GM18870 (cell line): ENCODE data around the gene COL6A1.
"Not testable (repeated sequence)": the region's sequence is repeated elsewhere in the genome, so short reads cannot be mapped to it uniquely, and the experiment has no call there.

Experiments
- ATAC-seq: cut with Tn5 transposase; IDR thresholded peaks from one replicate; pipeline ENCODE4 v1.9.1; 2021; ENCODE audit warnings: moderate library complexity; ENCODE audit not compliant: unreplicated experiment

COL6A1 gene

DNA sequence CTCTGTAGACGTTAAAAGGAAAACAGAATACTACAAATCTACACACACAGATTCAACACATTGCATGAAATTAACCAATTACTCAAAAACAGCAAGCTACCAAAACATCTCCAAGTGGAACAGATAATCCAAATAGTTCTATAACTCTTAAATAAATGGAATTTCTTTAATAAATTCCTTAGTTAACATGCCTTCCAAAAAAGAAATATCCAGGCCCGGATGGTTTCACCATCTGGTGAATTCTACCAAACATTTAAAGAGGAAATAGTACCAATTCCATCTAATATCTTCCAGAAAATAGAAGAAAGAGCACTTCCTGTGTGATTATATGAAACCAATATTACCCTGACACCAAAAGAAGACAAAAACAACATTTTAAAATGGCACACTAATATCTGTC is 63.6 kb downstream of the COL6A1 start:
- no peak for ATAC-seq

DNA sequence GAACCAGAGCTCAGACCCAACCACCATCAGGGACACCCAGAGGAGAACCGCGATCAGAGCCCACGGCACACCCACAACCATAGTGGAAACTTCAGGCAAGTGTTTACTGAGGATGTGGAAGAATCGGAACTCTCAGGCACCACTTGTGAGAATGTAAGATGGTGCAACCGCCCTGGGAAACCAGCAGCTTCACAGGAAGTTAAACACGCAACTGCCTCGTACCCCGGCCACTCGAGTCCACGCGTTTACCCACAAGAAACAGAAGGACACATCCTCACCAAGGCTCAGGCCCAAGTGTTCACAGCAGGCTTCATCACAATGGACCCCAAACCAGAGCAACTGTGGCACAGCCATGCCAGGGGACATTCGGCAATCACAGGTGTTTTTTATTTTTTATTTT is 64.9 kb downstream of the COL6A1 start:
- ATAC-seq, result no peak

DNA sequence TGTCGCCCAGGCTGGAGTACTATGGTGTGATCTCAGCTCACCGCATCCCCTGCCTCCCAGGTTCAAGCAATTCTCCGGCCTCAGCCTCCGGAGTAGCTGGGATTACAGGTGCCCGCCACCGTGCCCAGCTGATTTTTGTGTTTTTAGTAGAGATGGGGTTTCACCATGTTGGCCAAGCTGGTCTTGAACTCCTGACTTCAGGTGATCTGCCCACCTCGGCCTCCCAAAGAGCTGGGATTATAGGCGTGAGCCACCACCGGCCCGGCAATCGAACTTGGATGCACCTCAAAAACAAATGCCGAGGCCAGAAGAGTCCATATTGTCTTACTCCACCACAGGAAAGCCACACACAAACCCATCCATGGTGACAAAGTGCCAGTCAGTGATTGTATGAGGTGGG is 65.3 kb downstream of the COL6A1 start:
- ATAC-seq, result not testable (repeated sequence)

DNA sequence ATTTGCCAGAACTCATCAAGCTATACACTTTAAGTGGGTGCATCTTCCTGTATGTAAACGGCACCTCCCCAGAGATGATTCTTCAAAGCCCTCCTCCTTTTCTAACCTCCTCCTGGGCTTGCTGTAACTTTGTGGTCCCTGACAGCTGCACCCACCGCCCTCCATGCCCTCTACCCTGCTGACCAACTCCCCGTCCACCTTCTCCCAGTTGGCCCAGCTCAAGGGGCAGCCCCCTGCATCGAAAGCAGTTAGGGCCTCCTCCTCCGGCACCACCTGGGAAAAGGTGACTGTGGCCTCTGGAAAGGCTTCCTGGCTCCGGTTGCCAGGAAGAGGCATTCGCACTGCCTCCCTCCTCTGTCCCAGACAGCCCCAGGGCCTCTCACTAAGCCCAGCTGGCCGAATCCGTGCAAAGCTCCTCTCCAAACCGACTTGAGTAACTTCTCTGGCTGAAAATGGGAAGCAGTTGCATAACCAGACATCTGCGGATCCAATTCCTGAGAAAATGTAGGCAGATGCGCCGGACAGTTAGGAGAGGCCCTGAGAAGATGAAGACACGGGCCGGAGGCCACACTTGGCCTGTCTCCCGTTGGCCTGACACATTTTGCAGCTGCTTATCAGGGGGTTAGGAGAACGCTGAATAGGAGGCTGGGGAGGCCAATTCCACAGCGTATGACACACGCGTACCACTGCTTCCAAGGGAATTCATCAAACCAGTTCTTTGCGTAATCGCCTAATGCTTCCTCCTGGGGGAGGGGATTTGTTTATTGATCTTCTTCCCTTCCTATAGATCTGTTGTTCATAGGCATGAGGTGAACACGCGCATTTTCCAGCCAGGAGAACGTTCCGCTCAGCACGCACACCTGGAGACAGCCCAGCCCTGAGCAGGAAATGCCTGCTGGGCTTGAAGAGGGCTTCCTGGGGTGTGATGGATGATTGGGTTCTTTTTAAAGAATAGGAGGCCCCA is 67.6 kb downstream of the COL6A1 start:
- ATAC-seq, result no peak

DNA sequence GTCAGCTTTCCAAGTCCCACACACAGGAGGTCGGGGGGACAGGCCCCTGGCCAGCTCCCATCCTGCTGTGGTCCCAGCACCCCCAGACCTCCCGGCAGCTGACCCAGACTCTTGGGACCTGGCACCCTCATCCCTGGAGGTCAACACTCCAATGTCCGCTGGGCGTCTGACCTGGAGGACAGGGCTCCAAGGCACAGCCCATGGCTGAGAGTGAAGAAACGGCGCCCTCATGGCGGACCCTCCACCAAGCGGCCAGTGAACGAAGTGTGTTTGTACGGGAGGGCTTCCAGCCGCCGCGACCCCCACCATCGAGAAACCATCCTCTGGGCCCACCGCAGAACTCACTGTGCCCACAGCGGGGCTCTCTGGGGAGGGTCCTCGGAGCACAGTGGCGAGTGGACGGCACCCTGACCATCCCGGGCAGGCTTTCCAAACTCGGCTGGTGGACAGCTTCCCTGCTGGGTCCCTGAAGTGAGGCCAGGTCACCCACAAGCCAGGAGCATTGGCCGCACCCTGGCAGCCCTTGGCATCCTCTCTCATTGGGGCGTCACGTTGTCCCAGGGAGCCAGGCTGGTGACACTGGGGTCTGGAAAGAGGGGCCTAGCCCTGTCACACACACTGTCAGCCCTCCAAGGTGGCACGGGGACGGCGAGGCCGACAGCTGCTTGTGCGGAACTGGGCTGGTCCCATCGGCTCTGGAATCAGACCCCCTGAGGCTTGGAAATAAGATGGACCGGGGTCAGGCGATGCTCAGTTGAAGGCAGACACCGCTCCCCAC is 68.5 kb downstream of the COL6A1 start:
- ATAC-seq, result no peak

DNA sequence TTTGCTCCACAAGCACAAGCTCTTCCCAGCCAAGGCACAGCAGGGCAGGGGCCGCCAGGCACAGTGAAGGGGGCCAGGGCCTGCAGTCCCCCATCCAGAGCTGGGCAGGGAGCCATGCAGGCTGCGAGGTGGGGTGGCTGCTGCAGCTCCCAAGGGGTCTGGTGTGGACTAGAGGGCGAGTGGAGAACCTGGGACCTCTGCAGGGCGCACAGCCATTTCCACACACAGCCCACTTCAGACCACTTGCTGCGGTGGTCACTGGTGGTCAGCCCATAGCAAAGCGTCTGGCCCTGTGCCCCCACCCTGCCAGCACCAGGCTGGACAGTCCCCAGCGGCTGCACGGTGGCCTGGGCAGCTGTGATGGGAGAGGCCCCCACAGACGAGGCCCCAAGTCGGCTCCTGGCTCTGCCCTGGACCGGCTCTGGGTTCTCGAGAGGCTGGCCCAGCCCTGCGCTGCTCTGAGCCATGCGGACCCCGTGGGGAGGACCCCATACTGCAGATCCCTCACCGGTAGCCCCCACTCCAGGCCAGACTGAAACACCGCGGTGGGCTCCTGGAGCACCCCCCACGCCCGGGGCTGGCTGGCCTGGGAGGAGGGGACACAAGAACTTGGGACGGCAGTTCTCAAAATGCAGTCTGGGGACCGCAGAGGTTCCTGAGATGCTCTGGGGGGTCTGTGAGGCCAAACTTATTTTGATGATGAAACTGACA is 69.3 kb downstream of the COL6A1 start:
- no peak for ATAC-seq

DNA sequence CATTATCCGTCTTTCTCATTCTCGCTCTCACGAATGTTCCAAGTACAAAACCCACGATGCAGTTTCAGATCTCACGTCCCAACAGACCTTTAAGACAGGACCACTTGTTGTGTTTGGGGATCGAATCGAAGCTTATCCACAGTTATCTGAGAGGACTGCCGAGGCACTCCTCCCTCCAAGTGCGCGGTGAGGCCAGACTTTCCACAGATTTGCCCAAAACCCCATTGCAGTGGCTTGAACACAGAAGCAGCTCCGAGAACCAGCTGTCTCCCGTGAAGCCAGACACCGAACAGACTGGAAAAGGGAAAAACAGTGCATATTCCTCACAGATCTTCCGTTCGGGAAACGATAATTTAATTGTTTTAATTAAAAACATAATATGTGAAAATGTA is 69.8 kb downstream of the COL6A1 start:
- no peak for ATAC-seq

DNA sequence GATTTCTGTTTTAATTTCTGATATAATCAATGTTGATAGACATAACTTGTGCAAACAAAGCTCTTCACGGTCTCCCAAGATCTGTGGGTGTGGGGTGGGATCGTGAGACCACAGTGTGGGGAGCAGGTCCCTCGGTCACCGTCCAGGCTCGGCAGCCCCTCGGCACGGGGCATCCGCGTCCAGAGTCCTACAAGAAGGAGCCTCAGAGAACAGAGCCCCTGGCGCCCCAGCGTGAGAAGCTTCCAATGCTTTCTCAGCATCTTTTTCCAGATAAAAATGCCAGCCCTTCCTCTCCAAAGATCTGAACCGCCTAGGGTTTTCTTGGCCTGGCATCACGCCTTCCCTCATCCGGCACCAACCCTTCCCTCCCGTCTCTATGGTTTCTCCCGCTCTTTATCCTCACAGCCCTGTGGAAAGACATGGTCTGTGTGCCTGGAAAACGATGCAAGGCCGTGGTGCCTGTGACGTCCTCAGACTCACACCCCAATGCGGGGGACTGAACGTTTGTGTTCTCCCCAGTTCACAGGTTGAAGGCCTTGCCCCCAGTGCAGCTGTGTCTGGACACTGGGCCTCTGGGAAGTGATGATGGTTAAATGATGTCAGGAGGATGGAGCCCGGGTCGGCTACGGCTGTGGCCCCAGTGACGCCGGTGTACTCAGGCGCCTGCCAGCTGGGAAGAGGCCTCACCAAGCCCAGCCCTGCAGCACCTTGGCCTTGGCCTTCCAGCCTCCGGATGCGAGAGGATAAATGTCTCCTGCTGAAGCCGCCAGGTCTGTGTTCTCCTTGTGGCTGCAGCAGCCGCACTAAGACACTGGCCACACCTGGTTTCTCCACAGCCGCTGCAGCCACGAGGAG is 70.5 kb downstream of the COL6A1 start:
- ATAC-seq, result no peak

DNA sequence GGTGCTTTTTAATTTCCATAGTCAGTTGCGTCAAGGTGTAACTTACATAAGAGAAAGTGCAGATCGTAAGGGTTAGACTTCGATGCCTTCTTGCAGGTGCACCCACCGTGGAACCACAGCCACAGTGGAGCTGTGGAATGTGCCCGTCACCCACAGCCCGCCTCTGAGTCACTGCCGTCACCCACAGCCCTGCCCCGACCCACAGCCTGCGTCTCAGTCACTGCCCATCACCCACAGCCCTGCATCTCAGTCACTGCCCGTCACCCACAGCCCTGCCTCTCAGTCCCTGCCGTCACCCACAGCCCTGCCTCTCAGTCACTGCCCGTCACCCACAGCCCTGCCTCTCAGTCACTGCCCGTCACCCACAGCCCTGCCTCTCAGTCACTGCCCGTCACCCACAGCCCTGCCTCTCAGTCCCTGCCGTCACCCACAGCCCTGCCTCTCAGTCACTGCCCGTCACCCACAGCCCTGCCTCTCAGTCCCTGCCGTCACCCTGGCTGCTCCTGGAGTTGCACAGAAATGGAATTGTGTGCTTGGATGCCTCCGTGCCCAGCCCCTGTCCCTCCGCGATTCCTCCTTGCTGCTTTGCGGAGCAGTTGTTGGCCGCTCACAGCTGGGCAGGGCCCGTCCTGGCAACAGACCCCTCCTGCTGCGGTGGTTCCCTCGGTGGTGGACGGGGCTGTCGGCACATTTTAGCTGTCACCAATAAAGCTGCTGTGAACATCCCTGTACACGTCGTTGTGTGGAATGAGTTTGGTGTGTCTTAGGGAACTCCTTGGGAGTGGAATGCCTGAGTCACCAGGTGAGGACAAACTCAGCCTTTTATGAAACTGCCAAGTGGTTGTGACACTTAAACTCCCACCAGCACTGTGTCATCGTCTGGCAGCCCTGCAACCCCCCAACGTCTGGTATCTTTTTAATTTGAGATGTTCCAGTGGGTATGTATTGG is 71.4 kb downstream of the COL6A1 start:
- no peak for ATAC-seq

DNA sequence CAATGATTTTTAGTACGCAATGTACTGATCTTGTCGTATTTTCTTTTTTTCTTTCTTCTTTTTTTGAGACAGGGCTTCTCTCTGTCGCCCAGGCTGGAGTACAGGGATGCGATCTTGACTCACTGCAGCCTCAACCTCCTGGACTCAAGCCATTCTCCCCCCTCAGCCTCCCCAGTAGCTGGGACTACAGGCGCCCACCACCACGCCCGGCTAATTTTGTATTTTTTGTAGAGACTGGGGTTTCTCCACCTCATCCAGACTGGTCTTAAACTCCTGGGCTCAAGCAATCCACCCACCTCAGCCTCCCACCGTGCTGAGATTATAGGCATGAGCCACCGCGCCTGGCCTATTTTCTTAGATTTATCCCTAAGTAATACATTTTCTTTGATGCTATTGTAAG is 72.5 kb downstream of the COL6A1 start:
- no peak for ATAC-seq

DNA sequence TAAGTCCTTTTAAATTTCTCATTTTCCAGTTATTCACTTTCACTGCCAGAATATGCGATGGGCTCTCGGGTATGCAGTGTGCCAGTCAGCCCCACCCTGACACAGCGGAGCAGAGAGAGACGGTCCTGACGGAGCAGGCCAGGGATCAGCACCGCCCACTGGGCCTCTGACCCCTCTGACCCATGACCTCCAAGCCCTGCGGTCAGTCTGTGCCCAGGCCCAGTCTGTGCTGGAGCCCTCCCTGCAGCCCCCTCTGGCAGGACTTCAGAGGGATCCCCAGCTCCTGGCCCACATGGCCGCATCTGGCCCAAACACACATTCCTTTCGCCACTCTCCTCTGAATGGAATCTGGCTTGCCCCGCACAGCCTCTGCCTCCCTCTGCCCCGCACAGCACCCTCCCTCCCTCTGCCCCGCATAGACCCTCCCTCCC is 72.9 kb downstream of the COL6A1 start:
- ATAC-seq, result no peak
